Peyer's patch (tissue), 4 donors: Measurements from ENCODE around the gene WSB1. TPM values are rescaled to one million over a fixed set of nuclear protein-coding genes. Genes with fewer than 3 reads are reported as not detected.
"Not testable (repeated sequence)": the region's sequence is repeated elsewhere in the genome, so short reads cannot be mapped to it uniquely, and the experiment has no call there.

Source experiments
- DNase-seq, 3 donors: peaks; one replicate each; pipeline ENCODE4 v3.0.0-alpha.2; 2017 to 2019
- H3K27ac ChIP-seq, 4 donors: fragments of 200-600 bp; sonication (generic); one replicate each; pipeline ENCODE4 v1.5.1; 2016 to 2019
- H3K27me3 ChIP-seq, 2 donors: fragments of 200-600 bp; sonication (generic); one replicate each; pipeline ENCODE4 v1.5.1; 2019
- H3K36me3 ChIP-seq, 3 donors: fragments of 200-600 bp; sonication (generic); one replicate each; pipeline ENCODE4 v1.5.1; 2016 to 2019
- H3K4me1 ChIP-seq, 4 donors: fragments of 200-600 bp; sonication (generic); one replicate each; pipeline ENCODE4 v1.5.1; 2016 to 2019
- H3K4me3 ChIP-seq, 4 donors: fragments of 200-600 bp; sonication (generic); 1 replicate in 3 of 4; 2 replicates in 1 of 4; pipeline ENCODE4 v1.5.1; 2016 to 2019; ENCODE audit warnings: mild to moderate bottlenecking in 1 of 4
- H3K9me3 ChIP-seq, 4 donors: fragments of 200-600 bp; sonication (generic); one replicate each; pipeline ENCODE4 v1.5.1; 2016 to 2019; ENCODE audit warnings: mild to moderate bottlenecking in 1 of 4
- POLR2A ChIP-seq, 2 donors: fragments of 450-650 bp; IDR thresholded peaks; one replicate each; pipeline ENCODE4 v1.5.1; 2017; ENCODE audit warnings: antibody characterized with exemption in 2 of 2, mild to moderate bottlenecking in 2 of 2, moderate library complexity in 2 of 2
- total RNA-seq, 4 donors: library from RNA; depleted of rRNA; stranded (reverse); fragments of >200 nt; gene quantifications; one replicate each; pipeline ENCODE4 v1.1.0, GENCODE V29; 2016
- TF ChIP-seq, protein P1 (sequence below), 6 experiments: fragments of 450-650 bp in 4 of 6; fragments of 200-600 bp in 2 of 6; sonication (generic) in 1 of 6; IDR thresholded peaks; one replicate each; pipeline ENCODE4 v1.5.1; 2017 to 2019; ENCODE audit warnings: antibody characterized with exemption in 6 of 6, mild to moderate bottlenecking in 3 of 6, moderate library complexity in 1 of 6

The WSB1 gene
- total RNA-seq, 4 donors from 2014 or later = 61.5 to 208 (median 112) TPM

DNA sequence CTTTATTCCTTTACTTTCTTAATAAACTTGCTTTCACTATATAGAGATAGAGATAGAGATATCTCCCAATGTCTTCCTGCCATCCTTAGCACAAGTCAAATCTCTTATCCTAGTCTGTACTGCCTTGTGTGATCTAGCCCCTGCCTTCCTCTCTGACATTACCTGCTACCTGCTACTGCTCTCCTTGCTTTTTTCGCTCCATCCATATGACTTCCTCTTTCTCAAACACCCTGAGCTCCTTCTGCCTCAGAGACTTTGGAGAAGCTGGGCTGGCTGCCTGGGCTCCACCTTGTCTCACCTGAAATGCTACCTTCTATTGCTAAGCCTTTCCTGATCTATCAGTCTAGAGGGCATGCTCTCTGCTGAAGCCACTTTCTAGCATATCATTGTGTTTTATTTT, 24.7 kb upstream of the WSB1 start:
- H3K36me3 ChIP-seq = no peaks in the 10 kb centered on the region
- no peak for DNase-seq
- H3K9me3 ChIP-seq = no peaks in the 10 kb centered on the region
- no peak overlapping the region for H3K27ac ChIP-seq
- TF ChIP-seq, protein P1, sequence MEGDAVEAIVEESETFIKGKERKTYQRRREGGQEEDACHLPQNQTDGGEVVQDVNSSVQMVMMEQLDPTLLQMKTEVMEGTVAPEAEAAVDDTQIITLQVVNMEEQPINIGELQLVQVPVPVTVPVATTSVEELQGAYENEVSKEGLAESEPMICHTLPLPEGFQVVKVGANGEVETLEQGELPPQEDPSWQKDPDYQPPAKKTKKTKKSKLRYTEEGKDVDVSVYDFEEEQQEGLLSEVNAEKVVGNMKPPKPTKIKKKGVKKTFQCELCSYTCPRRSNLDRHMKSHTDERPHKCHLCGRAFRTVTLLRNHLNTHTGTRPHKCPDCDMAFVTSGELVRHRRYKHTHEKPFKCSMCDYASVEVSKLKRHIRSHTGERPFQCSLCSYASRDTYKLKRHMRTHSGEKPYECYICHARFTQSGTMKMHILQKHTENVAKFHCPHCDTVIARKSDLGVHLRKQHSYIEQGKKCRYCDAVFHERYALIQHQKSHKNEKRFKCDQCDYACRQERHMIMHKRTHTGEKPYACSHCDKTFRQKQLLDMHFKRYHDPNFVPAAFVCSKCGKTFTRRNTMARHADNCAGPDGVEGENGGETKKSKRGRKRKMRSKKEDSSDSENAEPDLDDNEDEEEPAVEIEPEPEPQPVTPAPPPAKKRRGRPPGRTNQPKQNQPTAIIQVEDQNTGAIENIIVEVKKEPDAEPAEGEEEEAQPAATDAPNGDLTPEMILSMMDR (IDR thresholded peaks at IDR 0.05) = no peak
- no peak for TF ChIP-seq POLR2A (IDR thresholded peaks at IDR 0.05)
- peaks cover 0 to 8% (median 0%) of the 10 kb centered on the region in 4 donors for H3K4me1 ChIP-seq
- no peak overlapping the region for H3K4me3 ChIP-seq
- no peaks in the 10 kb centered on the region for H3K27me3 ChIP-seq

GRCh38 chr17:27269974-27270373, 23.9 kb upstream of the WSB1 start:
- DNase-seq = no peak
- TF ChIP-seq, protein P1 (IDR thresholded peaks at IDR 0.05) = no peak
- no peak for TF ChIP-seq POLR2A (IDR thresholded peaks at IDR 0.05)
- H3K4me1 ChIP-seq = peaks cover 0 to 4% (median 0%) of the 10 kb centered on the region in 4 donors

GRCh38 chr17:27276653-27277156, 17.2 kb upstream of the WSB1 start:
- TF ChIP-seq POLR2A (IDR thresholded peaks at IDR 0.05) = no peak
- TF ChIP-seq, protein P1 (IDR thresholded peaks at IDR 0.05) = no peak
- Histone ChIP-seq H3K27me3 (no peaks in the 10 kb centered on the region), H3K27ac (no peak overlapping the region), H3K9me3 (no peaks in the 10 kb centered on the region), H3K4me3 (no peak overlapping the region), H3K4me1 (no peaks in the 10 kb centered on the region), H3K36me3 (no peaks in the 10 kb centered on the region)
- no peak for DNase-seq

More at GRCh38 chr17:27269974-27270373, 23.9 kb upstream of the WSB1 start:
- Histone ChIP-seq H3K9me3 (no peaks in the 10 kb centered on the region), H3K4me3 (no peak overlapping the region), H3K27me3 (no peaks in the 10 kb centered on the region), H3K36me3 (no peaks in the 10 kb centered on the region), H3K27ac (no peak overlapping the region)

DNA sequence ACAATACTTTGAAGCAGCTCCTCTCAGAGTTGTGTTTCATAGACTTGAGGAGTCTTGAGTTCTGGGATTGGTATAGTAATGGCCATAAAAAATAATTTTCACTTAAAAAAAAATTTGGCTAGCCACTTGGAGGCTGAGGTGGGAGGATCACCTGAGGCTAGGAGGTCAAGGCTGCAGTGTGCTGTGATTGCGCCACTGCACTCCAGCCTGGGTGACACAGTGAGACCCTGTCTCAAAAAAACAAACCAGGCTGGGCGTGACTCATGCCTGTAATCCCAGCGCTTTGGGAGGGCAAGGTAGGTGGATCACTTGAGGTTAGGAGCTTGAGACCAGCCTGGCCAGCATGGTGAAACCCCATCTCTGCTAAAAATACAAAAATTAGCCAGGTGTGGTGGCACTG, 14.8 kb upstream of the WSB1 start:
- not testable (repeated sequence) for H3K4me3 ChIP-seq, H3K27ac ChIP-seq, H3K27me3 ChIP-seq, DNase-seq, H3K4me1 ChIP-seq, H3K36me3 ChIP-seq, H3K9me3 ChIP-seq

DNA sequence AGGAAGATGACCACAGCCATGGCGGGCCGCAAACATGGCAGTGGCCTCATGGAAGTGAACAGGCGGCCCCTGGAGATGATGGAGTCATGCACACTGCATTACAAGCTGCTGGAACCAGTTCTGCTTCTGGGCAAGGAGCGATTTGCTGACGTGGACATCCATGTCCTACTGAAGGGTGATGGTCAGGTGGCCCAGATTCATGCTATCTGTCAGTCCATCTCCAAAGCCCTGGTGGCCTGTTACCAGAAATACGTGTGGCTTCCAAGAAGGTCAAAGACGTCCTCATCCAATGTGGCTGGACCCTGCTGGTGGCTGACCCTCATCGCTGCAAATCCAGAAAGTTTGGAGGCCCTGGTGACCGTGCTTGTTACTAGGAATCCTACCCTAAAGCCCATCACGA, 13.4 kb upstream of the WSB1 start:
- Histone ChIP-seq H3K4me1 (peaks cover 0 to 12% (median 3%) of the 10 kb centered on the region in 4 donors), H3K9me3 (no peaks in the 10 kb centered on the region), H3K27me3 (no peaks in the 10 kb centered on the region), H3K4me3 (no peak overlapping the region), H3K36me3 (no peaks in the 10 kb centered on the region), H3K27ac (no peak overlapping the region)
- TF ChIP-seq, protein P1 (IDR thresholded peaks at IDR 0.05) = no peak
- TF ChIP-seq POLR2A (IDR thresholded peaks at IDR 0.05) = no peak
- DNase-seq = no peak

GRCh38 chr17:27281438-27281837, 12.5 kb upstream of the WSB1 start:
- no peak for TF ChIP-seq POLR2A (IDR thresholded peaks at IDR 0.05)
- TF ChIP-seq, protein P1 (IDR thresholded peaks at IDR 0.05) = no peak
- Histone ChIP-seq H3K27me3 (no peaks in the 10 kb centered on the region), H3K4me3 (no peak overlapping the region), H3K9me3 (no peaks in the 10 kb centered on the region), H3K36me3 (no peaks in the 10 kb centered on the region), H3K27ac (peak overlapping the region in 1 of 4 donors; percentile 32), H3K4me1 (peaks cover 0 to 12% (median 3%) of the 10 kb centered on the region in 4 donors)
- DNase-seq = no peak
